IMR-90 (cell line): ENCODE measurements around the gene SLC9A9. TPM values are rescaled to one million over a fixed set of nuclear protein-coding genes. Genes with fewer than 3 reads are reported as not detected.

Experiments
- ATAC-seq: fragments of 200-7000 bp; cut with Tn5 transposase; 2 replicates; pipeline ENCODE4 v1.9.1; 2020; ENCODE audit warnings: low read depth, mild to moderate bottlenecking, moderate library complexity
- BruUV-seq: library from RNA; stranded (reverse); fragments of 400-500 nt; replicated peaks from 2 replicates; lab custom pipeline; 2021; lab: Mats Ljungman, UMichigan
- CTCF ChIA-PET: fragments of 300-600 bp; formaldehyde crosslinking; extraction: SDS; loops from one replicate; lab custom pipeline; 2021; ENCODE audit warnings: antibody characterized with exemption; lab: Yijun Ruan, JAX
- POLR2A ChIA-PET: fragments of 300-600 bp; sonication (Branson Sonifier 250); formaldehyde crosslinking; loops from one replicate; lab custom pipeline; 2022; ENCODE audit warnings: antibody characterized with exemption; ENCODE audit not compliant: unreplicated experiment; lab: Charles Lee
- DNase-seq: peaks from one replicate; pipeline ENCODE4 v3.0.0; 2013
- H2AFZ ChIP-seq: replicated peaks from 2 replicates; pipeline ENCODE3; 2013; ENCODE audit warnings: low read length, mild to moderate bottlenecking; ENCODE audit not compliant: poor library complexity
- H2AK5ac ChIP-seq: 2 replicates; pipeline ENCODE4 v1.6.1; 2013; ENCODE audit warnings: low read depth, low read length, inconsistent platforms
- H2AK9ac ChIP-seq: replicated peaks from 2 replicates; pipeline ENCODE3; 2013; ENCODE audit warnings: mild to moderate bottlenecking, low read depth, low read length, moderate library complexity; ENCODE audit not compliant: poor library complexity
- H2BK120ac ChIP-seq: 2 replicates; pipeline ENCODE4 v1.6.1; 2013; ENCODE audit warnings: low read depth, low read length, inconsistent platforms
- H2BK15ac ChIP-seq: 3 replicates; pipeline ENCODE4 v1.6.1; 2013; ENCODE audit warnings: low read depth, low read length, inconsistent platforms
- H2BK20ac ChIP-seq: 2 replicates; pipeline ENCODE4 v1.6.1; 2013; ENCODE audit warnings: low read depth, mild to moderate bottlenecking, inconsistent platforms, low read length, moderate library complexity
- H2BK5ac ChIP-seq: 2 replicates; pipeline ENCODE4 v1.6.1; 2013; ENCODE audit warnings: mild to moderate bottlenecking, low read depth, low read length, inconsistent platforms; ENCODE audit not compliant: poor library complexity, severe bottlenecking
- H3K14ac ChIP-seq: replicated peaks from 2 replicates; pipeline ENCODE4 v1.6.1; 2013; ENCODE audit warnings: low read depth, low read length, inconsistent platforms
- H3K18ac ChIP-seq: 2 replicates; pipeline ENCODE4 v1.6.1; 2013; ENCODE audit warnings: low read depth, low read length, control low read depth
- H3K23ac ChIP-seq: 2 replicates; pipeline ENCODE4 v1.6.1; 2013; ENCODE audit warnings: low read depth, low read length, inconsistent platforms
- H3K27ac ChIP-seq: 2 replicates; pipeline ENCODE4 v1.5.1; 2013; ENCODE audit warnings: mild to moderate bottlenecking, control low read depth, low read length; ENCODE audit not compliant: insufficient read depth
- H3K27me3 ChIP-seq: 2 replicates; pipeline ENCODE4 v1.6.1; 2013; ENCODE audit warnings: low read length; ENCODE audit not compliant: control insufficient read depth, insufficient read depth
- H3K36me3 ChIP-seq: 2 replicates; pipeline ENCODE4 v1.6.1; 2013; ENCODE audit warnings: low read length, mixed read lengths; ENCODE audit not compliant: control insufficient read depth, insufficient read depth
- H3K4ac ChIP-seq: 2 replicates; pipeline ENCODE4 v1.6.1; 2013; ENCODE audit warnings: low read depth, low read length, inconsistent platforms
- H3K4me1 ChIP-seq: 2 replicates; pipeline ENCODE4 v1.6.1; 2013; ENCODE audit warnings: low read length, mixed read lengths; ENCODE audit not compliant: control insufficient read depth, insufficient read depth
- H3K4me2 ChIP-seq: 2 replicates; pipeline ENCODE4 v1.6.1; 2013; ENCODE audit warnings: low read depth, mild to moderate bottlenecking, control low read depth, low read length, moderate library complexity
- H3K4me3 ChIP-seq: 2 replicates; pipeline ENCODE4 v1.5.1; 2013; ENCODE audit warnings: low read depth, mild to moderate bottlenecking, control low read depth, low read length, moderate library complexity; ENCODE audit not compliant: insufficient read depth
- H3K56ac ChIP-seq: 2 replicates; pipeline ENCODE4 v1.6.1; 2013; ENCODE audit warnings: low read length, inconsistent platforms; ENCODE audit not compliant: insufficient read depth; ENCODE audit errors: extremely low read depth
- H3K79me1 ChIP-seq, 2 experiments: 2 replicates each; pipeline ENCODE4 v1.6.1; 2013; ENCODE audit warnings: low read length in 2 of 2, inconsistent platforms in 1 of 2, low read depth in 1 of 2
- H3K9ac ChIP-seq: 2 replicates; pipeline ENCODE4 v1.6.1; 2013; ENCODE audit warnings: low read depth, low read length, control low read depth
- H3K9me1 ChIP-seq: 2 replicates; pipeline ENCODE4 v1.6.1; 2013; ENCODE audit warnings: low read length, inconsistent platforms; ENCODE audit not compliant: insufficient read depth
- H3K9me3 ChIP-seq: 2 replicates; pipeline ENCODE4 v1.6.1; 2013; ENCODE audit warnings: low read length; ENCODE audit not compliant: control insufficient read depth, insufficient read depth
- H4K20me1 ChIP-seq: 2 replicates; pipeline ENCODE4 v1.6.1; 2013; ENCODE audit warnings: low read length, inconsistent platforms; ENCODE audit not compliant: insufficient read depth
- H4K5ac ChIP-seq: 2 replicates; pipeline ENCODE4 v1.6.1; 2013; ENCODE audit warnings: mild to moderate bottlenecking, low read depth, low read length, control low read depth
- H4K8ac ChIP-seq, 2 experiments: 2 replicates each; pipeline ENCODE4 v1.6.1; 2013; ENCODE audit warnings: low read depth in 2 of 2, low read length in 2 of 2, control low read depth in 1 of 2, inconsistent platforms in 1 of 2
- H4K91ac ChIP-seq: 2 replicates; pipeline ENCODE4 v1.6.1; 2013; ENCODE audit warnings: low read depth, low read length, inconsistent platforms; ENCODE audit not compliant: insufficient read depth
- BHLHE40 ChIP-seq: fragments of 150-350 bp; IDR thresholded peaks from 2 replicates; pipeline ENCODE4 v1.6.1; 2016; ENCODE audit warnings: mild to moderate bottlenecking, low read depth, low read length
- CEBPB ChIP-seq: IDR thresholded peaks from 2 replicates; pipeline ENCODE4 v1.6.1; 2012; ENCODE audit warnings: low read depth, low read length, improper control_type of control experiment
- CHD1 ChIP-seq: IDR thresholded peaks from 2 replicates; pipeline ENCODE4 v1.6.1; 2012; ENCODE audit warnings: low read depth, low read length, improper control_type of control experiment
- CTCF ChIP-seq: conservative IDR thresholded peaks from 2 replicates; pipeline ENCODE4 v1.5.1; 2012; ENCODE audit warnings: mild to moderate bottlenecking, low read depth, low read length, improper control_type of control experiment
- ELK1 ChIP-seq: fragments of 150-350 bp; IDR thresholded peaks from 2 replicates; pipeline ENCODE4 v1.6.1; 2016; ENCODE audit warnings: low read depth, mild to moderate bottlenecking, low read length, moderate library complexity, borderline replicate concordance
- FOS ChIP-seq: fragments of 150-350 bp; IDR thresholded peaks from 2 replicates; pipeline ENCODE4 v1.6.1; 2016; ENCODE audit warnings: low read depth, low read length
- MAFK ChIP-seq: IDR thresholded peaks from 2 replicates; pipeline ENCODE4 v1.6.1; 2012; ENCODE audit warnings: low read depth, low read length, improper control_type of control experiment
- MAZ ChIP-seq: IDR thresholded peaks from 2 replicates; pipeline ENCODE4 v1.6.1; 2012; ENCODE audit warnings: low read depth, mild to moderate bottlenecking, low read length, improper control_type of control experiment, moderate library complexity, borderline replicate concordance
- MXI1 ChIP-seq: IDR thresholded peaks from 2 replicates; pipeline ENCODE4 v1.6.1; 2012; ENCODE audit warnings: low read depth, mild to moderate bottlenecking, low read length, moderate library complexity, borderline replicate concordance
- NFE2L2 ChIP-seq: fragments of 150-350 bp; IDR thresholded peaks from 2 replicates; pipeline ENCODE4 v1.6.1; 2016; ENCODE audit warnings: low read depth, mild to moderate bottlenecking, low read length
- POLR2A ChIP-seq: IDR thresholded peaks from 2 replicates; pipeline ENCODE4 v1.6.1; 2012; ENCODE audit warnings: mild to moderate bottlenecking, low read depth, low read length
- RAD21 ChIP-seq: IDR thresholded peaks from 2 replicates; pipeline ENCODE4 v1.6.1; 2012; ENCODE audit warnings: low read length, improper control_type of control experiment
- RCOR1 ChIP-seq: IDR thresholded peaks from 2 replicates; pipeline ENCODE4 v1.6.1; 2012; ENCODE audit warnings: mild to moderate bottlenecking, low read length, improper control_type of control experiment; ENCODE audit not compliant: insufficient replicate concordance
- RFX5 ChIP-seq: IDR thresholded peaks from 2 replicates; pipeline ENCODE4 v1.8.0; 2012; ENCODE audit warnings: low read depth, mild to moderate bottlenecking, low read length, moderate library complexity
- SMC3 ChIP-seq: fragments of 150-350 bp; IDR thresholded peaks from 2 replicates; pipeline ENCODE4 v1.6.1; 2016; ENCODE audit warnings: low read depth, mild to moderate bottlenecking, antibody characterized with exemption, low read length, moderate library complexity
- USF2 ChIP-seq: fragments of 150-350 bp; IDR thresholded peaks from 2 replicates; pipeline ENCODE4 v1.6.1; 2017; ENCODE audit warnings: mild to moderate bottlenecking, antibody characterized with exemption, low read length, low read depth
- whole genome bisulfite sequencing, 2 experiments: methylation state at CpG; one replicate each; pipeline versions ENCODE4 v1.1.5 to v1.1.7; 2013; ENCODE audit warnings: missing lambda C conversion rate in 2 of 2; ENCODE audit not compliant: insufficient read length in 1 of 2; ENCODE audit errors: extremely low coverage in 2 of 2; 5-methylcytosine and 5-hydroxymethylcytosine counted together
- dilution Hi-C: fragments of 300-500 bp; cut with HindIII; formaldehyde crosslinking; loops from one replicate; pipeline ENCODE4 v1.14.3; 2018; ENCODE audit warnings: low sequenced_read_pairs; ENCODE audit not compliant: unreplicated experiment
- in situ Hi-C: fragments of 300-500 bp; cut with MboI; formaldehyde crosslinking; loops from 3 replicates; pipeline ENCODE4 v1.14.3; 2019; ENCODE audit warnings: low sequenced_read_pairs, inconsistent platforms, mixed read lengths
- intact Hi-C: fragments of 100-400 bp; cut with micrococcal nuclease; formaldehyde crosslinking; loops from 2 replicates; pipeline ENCODE4 v1.10.0; 2022
- polyA plus RNA-seq, 3 experiments: library from polyadenylated mRNA; depleted of rRNA; stranded (reverse); fragments of >200 nt; gene quantifications; 2 replicates each; pipeline ENCODE4 v1.2.3, GENCODE V29; 2012; ENCODE audit warnings: low replicate concordance in 1 of 3
- total RNA-seq: library from RNA; depleted of rRNA; stranded (reverse); fragments of >200 nt; gene quantifications from 2 replicates; pipeline ENCODE4 v1.2.3, GENCODE V29; 2012

The SLC9A9 gene
- total and polyA plus RNA-seq, 2 of the 4 experiments (the other 2 are of a cell fraction), result 1.4 to 2.3 TPM

- no CpG with 5 or more reads among the region's 1 CpG for WGBS, 2 experiments
- CTCF ChIA-PET, result no interaction called here
Measured at GRCh38 chr3:143382816-143383215, 465.5 kb downstream of the SLC9A9 start.

More at GRCh38 chr3:143382816-143383215, 465.5 kb downstream of the SLC9A9 start:
- TF ChIP-seq CTCF (no peak), MXI1 (no peak), MAFK (no peak), ELK1 (no peak), BHLHE40 (no peak), USF2 (no peak), CEBPB (no peak), RAD21 (no peak), RCOR1 (no peak), RFX5 (no peak), MAZ (no peak), NFE2L2 (no peak), POLR2A (no peak), SMC3 (no peak), FOS (no peak), CHD1 (no peak)
- no TSS peak for BruUV-seq
- Histone ChIP-seq H3K27me3 (no peaks in the 10 kb centered on the region), H3K9me3 (no peaks in the 10 kb centered on the region), H3K9ac (no peak overlapping the region), H3K36me3 (no peaks in the 10 kb centered on the region), H3K9me1 (no peaks in the 10 kb centered on the region), H2BK5ac (no peak overlapping the region), H2BK15ac (no peak overlapping the region), H4K20me1 (no peaks in the 10 kb centered on the region), H3K56ac (no peak overlapping the region), H3K23ac (no peak overlapping the region), H3K4me3 (no peak overlapping the region), H2AK5ac (no peak overlapping the region), H4K8ac (no peak overlapping the region), H4K5ac (no peak overlapping the region), H3K18ac (no peak overlapping the region), H4K91ac (no peak overlapping the region), H2BK120ac (no peak overlapping the region), H3K4me2 (no peak overlapping the region), H3K4me1 (no peaks in the 10 kb centered on the region), H3K27ac (no peak overlapping the region), H3K79me1 (no peaks in the 10 kb centered on the region), H2AK9ac (no peak overlapping the region), H2AFZ (no peak overlapping the region), H2BK20ac (no peak overlapping the region), H3K14ac (no peak overlapping the region), H3K4ac (no peak overlapping the region)
- dilution Hi-C loops (no loop called here), intact Hi-C loops (no loop called here), in situ Hi-C loops (no loop called here)
- DNase-seq (no peak), ATAC-seq (no peak)
- POLR2A ChIA-PET, result no interaction called here
